HL-60/S4 treated with retinoic acid at 250 ng/mL for 4 days and 3 days (cell line): Measurements from ENCODE around the gene MKNK1.

Experiments
- in situ Hi-C: fragments of 300-500 bp; cut with MboI; formaldehyde crosslinking; loops from 2 replicates; pipeline ENCODE4 v1.7.0; 2022; ENCODE audit warnings: low sequenced_read_pairs

The MKNK1 gene

GRCh38 chr1:46568461-46568891 lies 35.6 kb downstream of the MKNK1 start:
- in situ Hi-C loops: no loop called here

GRCh38 chr1:46563341-46563740 lies 40.7 kb downstream of the MKNK1 start:
- in situ Hi-C loops: no loop called here

GRCh38 chr1:46562498-46562897 lies 41.6 kb downstream of the MKNK1 start:
- in situ Hi-C loops: no loop called here

- in situ Hi-C loops: no loop called here
Observed at GRCh38 chr1:46558966-46559365, 45.1 kb downstream of the MKNK1 start.

GRCh38 chr1:46558141-46558963 lies 45.7 kb downstream of the MKNK1 start:
- in situ Hi-C loops: no loop called here

GRCh38 chr1:46557403-46557802 lies 46.7 kb downstream of the MKNK1 start:
- in situ Hi-C loops: no loop called here

GRCh38 chr1:46556822-46557221 lies 47.2 kb downstream of the MKNK1 start:
- in situ Hi-C loops: no loop called here

- in situ Hi-C loops: no loop called here
Observed at GRCh38 chr1:46555826-46556619, 48.0 kb downstream of the MKNK1 start.

GRCh38 chr1:46554597-46555381 lies 49.3 kb downstream of the MKNK1 start:
- in situ Hi-C loops: no loop called here

GRCh38 chr1:46554236-46554596 lies 49.9 kb downstream of the MKNK1 start:
- in situ Hi-C loops: no loop called here

- in situ Hi-C loops: no loop called here
Observed at GRCh38 chr1:46553506-46553905, 50.6 kb downstream of the MKNK1 start.

- in situ Hi-C loops: no loop called here
Observed at GRCh38 chr1:46552357-46553237, 51.5 kb downstream of the MKNK1 start.

- in situ Hi-C loops: no loop called here
Observed at GRCh38 chr1:46551597-46552095, 52.4 kb downstream of the MKNK1 start, which contains the start of gene KNCN. KNCN (minus strand) TSS chr1:46551647; CDS start chr1:46551215, 432 bp downstream.

GRCh38 chr1:46550751-46551231 lies 53.3 kb downstream of the MKNK1 start:
- in situ Hi-C loops: no loop called here

- in situ Hi-C loops: loop anchor here (25.0 kb wide), 1 partner anchor 113 kb away; no protein-coding TSS in a partner anchor
Observed at GRCh38 chr1:46549697-46550681, 54.1 kb downstream of the MKNK1 start.

GRCh38 chr1:46547481-46548383 lies 56.3 kb downstream of the MKNK1 start:
- in situ Hi-C loops: loop anchor here (25.0 kb wide), 1 partner anchor 110 kb away; no protein-coding TSS in a partner anchor

GRCh38 chr1:46546210-46546609 lies 57.9 kb downstream of the MKNK1 start:
- in situ Hi-C loops: loop anchor here (25.0 kb wide), 1 partner anchor 109 kb away; no protein-coding TSS in a partner anchor
